SK-N-SH (cell line): ENCODE results near the gene SLC9A7. TPM values are rescaled to one million over a fixed set of nuclear protein-coding genes. Genes with fewer than 3 reads are reported as not detected.

Experiments
- CTCF ChIA-PET: fragments of 300-600, 350-600 bp; formaldehyde crosslinking; extraction: SDS; loops from one replicate; lab custom pipeline; 2021; lab: Yijun Ruan, JAX
- POLR2A ChIA-PET: fragments of 350-600 bp; sonication (Branson Sonifier 250); formaldehyde crosslinking; extraction: SDS; loops from one replicate; lab custom pipeline; 2020; ENCODE audit warnings: antibody characterized with exemption, inconsistent platforms; lab: Yijun Ruan, JAX
- DNase-seq: peaks from one replicate; pipeline ENCODE4 v3.0.0; 2012
- H2AFZ ChIP-seq: fragments of 200-600 bp; sonication (generic); 2 replicates; pipeline ENCODE4 v1.8.1; 2016; ENCODE audit warnings: antibody characterized with exemption, mild to moderate bottlenecking, low read depth
- H3F3A ChIP-seq: fragments of 200-600 bp; sonication (generic); replicated peaks from 2 replicates; pipeline ENCODE3; 2016; ENCODE audit warnings: antibody characterized with exemption, mild to moderate bottlenecking; ENCODE audit not compliant: insufficient read depth
- H3K27ac ChIP-seq, 2 experiments: fragments of 200-500 bp in 1 of 2; fragments of 200-600 bp in 1 of 2; sonication (Bioruptor generic) in 1 of 2; sonication (generic), shearing (Covaris generic) in 1 of 2; 2 replicates each; pipeline versions ENCODE4 v1.5.1 to v1.6.1; 2014 to 2016; ENCODE audit warnings: low read depth in 2 of 2, inconsistent platforms in 1 of 2, low read length in 1 of 2, mild to moderate bottlenecking in 1 of 2, mixed read lengths in 1 of 2
- H3K27me3 ChIP-seq: fragments of 200-600 bp; sonication (generic), shearing (Covaris generic); 2 replicates; pipeline ENCODE4 v1.6.1; 2016; ENCODE audit warnings: mixed run types; ENCODE audit not compliant: insufficient read depth
- H3K36me3 ChIP-seq, 2 experiments: fragments of 200-500 bp in 1 of 2; fragments of 200-600 bp in 1 of 2; sonication (Bioruptor generic) in 1 of 2; sonication (generic) in 1 of 2; replicated peaks in 1 of 2; 2 replicates each; pipeline versions ENCODE3 to v1.5.1; 2014 to 2016; ENCODE audit warnings: low read length in 1 of 2, mild to moderate bottlenecking in 1 of 2; ENCODE audit not compliant: insufficient read depth in 2 of 2, control insufficient read depth in 1 of 2
- H3K4me1 ChIP-seq, 2 experiments: fragments of 200-500 bp in 1 of 2; fragments of 200-600 bp in 1 of 2; sonication (Bioruptor generic) in 1 of 2; sonication (generic), shearing (Covaris generic) in 1 of 2; 2 replicates each; pipeline versions ENCODE4 v1.5.1 to v1.6.1; 2014 to 2016; ENCODE audit warnings: low read depth in 1 of 2, low read length in 1 of 2, mixed run types in 1 of 2; ENCODE audit not compliant: insufficient read depth in 2 of 2, control insufficient read depth in 1 of 2
- H3K4me2 ChIP-seq: fragments of 200-600 bp; sonication (generic), shearing (Covaris generic); 2 replicates; pipeline ENCODE4 v1.6.1; 2017; ENCODE audit warnings: mixed run types
- H3K4me3 ChIP-seq, 2 experiments: fragments of 200-500 bp in 1 of 2; fragments of 200-600 bp in 1 of 2; sonication (Bioruptor generic) in 1 of 2; sonication (generic), shearing (Covaris generic) in 1 of 2; 2 replicates each; pipeline versions ENCODE4 v1.5.1 to v1.8.1; 2014 to 2016; ENCODE audit warnings: low read depth in 2 of 2, inconsistent platforms in 1 of 2, low read length in 1 of 2, mild to moderate bottlenecking in 1 of 2, mixed read lengths in 1 of 2, moderate library complexity in 1 of 2
- H3K79me2 ChIP-seq: fragments of 200-600 bp; sonication (generic); 2 replicates; pipeline ENCODE4 v1.8.1; 2017; ENCODE audit warnings: mild to moderate bottlenecking; ENCODE audit not compliant: insufficient read depth
- H3K9ac ChIP-seq: fragments of 200-600 bp; sonication (generic); 2 replicates; pipeline ENCODE4 v1.6.1; 2017; ENCODE audit warnings: mixed run types
- H3K9me2 ChIP-seq: fragments of 200-600 bp; sonication (generic); 2 replicates; pipeline ENCODE4 v1.6.1; 2017; ENCODE audit warnings: mixed run types
- H3K9me3 ChIP-seq: fragments of 200-600 bp; sonication (generic); 2 replicates; pipeline ENCODE4 v1.6.1; 2017; ENCODE audit warnings: mixed run types, mild to moderate bottlenecking, moderate library complexity
- H4K20me1 ChIP-seq: fragments of 200-600 bp; sonication (generic); 2 replicates; pipeline ENCODE4 v1.6.1; 2017; ENCODE audit warnings: mild to moderate bottlenecking, mixed run types; ENCODE audit not compliant: insufficient read depth
- CHD2 ChIP-seq: fragments of 150-350 bp; IDR thresholded peaks from 2 replicates; pipeline ENCODE4 v1.6.1; 2018; ENCODE audit warnings: low read length; ENCODE audit not compliant: partially characterized antibody
- CTCF ChIP-seq: fragments of 200-600 bp; sonication (generic); IDR thresholded peaks from 2 replicates; pipeline ENCODE4 v1.6.1; 2017; ENCODE audit warnings: antibody characterized with exemption, mild to moderate bottlenecking, moderate library complexity
- ELF1 ChIP-seq: IDR thresholded peaks from 2 replicates; pipeline ENCODE4 v1.4.0; 2012
- EP300 ChIP-seq, 2 experiments: IDR thresholded peaks; 2 replicates each; pipeline versions ENCODE4 v1.4.0 to v1.6.1; 2012; ENCODE audit warnings: borderline replicate concordance in 1 of 2, low read depth in 1 of 2, low read length in 1 of 2
- EZH2phosphoT487 ChIP-seq: fragments of 200-600 bp; sonication (generic); IDR thresholded peaks from 2 replicates; pipeline ENCODE4 v1.6.1; 2017; ENCODE audit warnings: low read depth, mixed run types, mild to moderate bottlenecking, antibody characterized with exemption, moderate library complexity, borderline replicate concordance
- FOXM1 ChIP-seq: IDR thresholded peaks from 2 replicates; pipeline ENCODE4 v1.4.0; 2012; ENCODE audit warnings: low read depth, mild to moderate bottlenecking
- GABPA ChIP-seq: IDR thresholded peaks from 2 replicates; pipeline ENCODE4 v1.4.0; 2012; ENCODE audit warnings: low read depth, mild to moderate bottlenecking
- JUND ChIP-seq: IDR thresholded peaks from 2 replicates; pipeline ENCODE4 v1.4.0; 2012
- MAX ChIP-seq: IDR thresholded peaks from 2 replicates; pipeline ENCODE4 v1.4.0; 2012; ENCODE audit warnings: low read depth
- MEF2A ChIP-seq: IDR thresholded peaks from 2 replicates; pipeline ENCODE4 v1.4.0; 2012; ENCODE audit warnings: low read depth, borderline replicate concordance
- POLR2AphosphoS5 ChIP-seq: IDR thresholded peaks from 2 replicates; pipeline ENCODE4 v1.6.1; 2012; ENCODE audit warnings: low read depth, low read length
- REST ChIP-seq: IDR thresholded peaks from 2 replicates; pipeline ENCODE4 v1.6.1; 2012; ENCODE audit warnings: mild to moderate bottlenecking, low read depth, low read length, moderate library complexity
- RFX5 ChIP-seq: IDR thresholded peaks from 2 replicates; pipeline ENCODE4 v1.6.1; 2012; ENCODE audit warnings: mild to moderate bottlenecking, improper control_type of control experiment, low read length
- RXRA ChIP-seq: IDR thresholded peaks from 2 replicates; pipeline ENCODE4 v1.4.0; 2012; ENCODE audit warnings: low read depth, mild to moderate bottlenecking, borderline replicate concordance
- TCF12 ChIP-seq: IDR thresholded peaks from 2 replicates; pipeline ENCODE4 v1.4.0; 2012
- TEAD4 ChIP-seq: IDR thresholded peaks from 2 replicates; pipeline ENCODE4 v1.4.0; 2012; ENCODE audit warnings: mild to moderate bottlenecking, borderline replicate concordance; ENCODE audit not compliant: insufficient read depth
- USF1 ChIP-seq: IDR thresholded peaks from 2 replicates; pipeline ENCODE4 v1.4.0; 2012; ENCODE audit warnings: low read depth, borderline replicate concordance
- USF2 ChIP-seq: fragments of 150-350 bp; IDR thresholded peaks from 2 replicates; pipeline ENCODE4 v1.6.1; 2017; ENCODE audit warnings: antibody characterized with exemption, low read length, low read depth, borderline replicate concordance
- ZBTB33 ChIP-seq: IDR thresholded peaks from 2 replicates; pipeline ENCODE4 v1.4.0; 2012; ENCODE audit warnings: low read depth, borderline replicate concordance
- WGBS: methylation state at CpG from one replicate; pipeline ENCODE4 v1.1.6; 2017; ENCODE audit warnings: low lambda C conversion rate; 5-methylcytosine and 5-hydroxymethylcytosine counted together
- polyA plus RNA-seq, 3 experiments: library from polyadenylated mRNA; depleted of rRNA; stranded (reverse); fragments of >200 nt; gene quantifications; 2 replicates each; pipeline ENCODE4 v1.2.3, GENCODE V29; 2012

The SLC9A7 gene
- polyA plus RNA-seq, 1 of the 3 experiments (the other 2 are of a cell fraction) = 10.5 TPM

GRCh38 chrX:46610070-46610658, 148.8 kb downstream of the SLC9A7 start:
- POLR2A ChIA-PET = no interaction called here
- no peaks in the 10 kb centered on the region for H3K36me3 ChIP-seq
- no peaks in the 10 kb centered on the region for H3K9me2 ChIP-seq
- no peak for DNase-seq
- no peak overlapping the region for H3K9ac ChIP-seq
- H3F3A ChIP-seq = peaks cover 3% of the 10 kb centered on the region
- CTCF ChIA-PET = interaction anchor here (1.5 kb wide), 1 partner anchor 12 kb away, joined by 3 read pairs; no protein-coding TSS in a partner anchor
- peaks cover 19% of the 10 kb centered on the region; the same call in 1 of the 2 replicates for H3K27me3 ChIP-seq
- H3K4me2 ChIP-seq = no peak overlapping the region
- no peaks in the 10 kb centered on the region for H4K20me1 ChIP-seq
- no peaks in the 10 kb centered on the region for H3K9me3 ChIP-seq
- no peaks in the 10 kb centered on the region for H3K79me2 ChIP-seq
- H3K27ac ChIP-seq = no peak overlapping the region
- no peaks in the 10 kb centered on the region for H3K4me1 ChIP-seq
- no peak overlapping the region for H2AFZ ChIP-seq
- TF ChIP-seq EP300 (IDR thresholded peaks at IDR 0.05; ENCODE audit: borderline replicate concordance in 1 of 2, low read depth in 1 of 2, low read length in 1 of 2) (no peak), JUND (no peak), ZBTB33 (no peak), ELF1 (no peak), CTCF (no peak), EZH2phosphoT487 (no peak), TCF12 (no peak), CHD2 (no peak), MAX (no peak), RXRA (no peak), USF1 (no peak), POLR2AphosphoS5 (no peak), RFX5 (no peak), REST (no peak), GABPA (no peak), USF2 (no peak), MEF2A (no peak), TEAD4 (no peak), FOXM1 (no peak)
- 54% methylated on average over 4 of the region's 5 CpGs for WGBS
- no peak overlapping the region for H3K4me3 ChIP-seq
